Smooth muscle cell (in vitro differentiated cells): ENCODE measurements around the gene ZNF268. TPM values are rescaled to one million over a fixed set of nuclear protein-coding genes. Genes with fewer than 3 reads are reported as not detected.
"Not testable (repeated sequence)": the region's sequence is repeated elsewhere in the genome, so short reads cannot be mapped to it uniquely, and the experiment has no call there.

Experiments used
- DNase-seq: peaks from one replicate; lab custom pipeline; 2025; ENCODE audit not compliant: unreplicated experiment; lab: John Stamatoyannopoulos, UW
- H2AFZ ChIP-seq: fragments of 200-600 bp; sonication (generic); 2 replicates; pipeline ENCODE4 v1.6.0; 2016; ENCODE audit warnings: antibody characterized with exemption, low read depth, mild to moderate bottlenecking
- H3F3A ChIP-seq: fragments of 200-600 bp; sonication (generic); 2 replicates; pipeline ENCODE4 v1.6.0; 2017; ENCODE audit warnings: antibody characterized with exemption, low read depth
- H3K27ac ChIP-seq: fragments of 200-600 bp; sonication (generic); 2 replicates; pipeline ENCODE4 v1.5.1; 2016; ENCODE audit warnings: low read depth, mild to moderate bottlenecking
- H3K27me3 ChIP-seq: fragments of 200-600 bp; sonication (generic); 2 replicates; pipeline ENCODE4 v1.6.1; 2016; ENCODE audit warnings: low read depth, mild to moderate bottlenecking
- H3K36me3 ChIP-seq: fragments of 200-600 bp; sonication (generic); 2 replicates; pipeline ENCODE4 v1.5.1; 2016; ENCODE audit warnings: low read depth
- H3K4me1 ChIP-seq: fragments of 200-600 bp; sonication (generic); 2 replicates; pipeline ENCODE4 v1.5.1; 2016; ENCODE audit warnings: low read depth
- H3K4me2 ChIP-seq: fragments of 200-600 bp; sonication (generic); 2 replicates; pipeline ENCODE4 v1.6.0; 2016; ENCODE audit warnings: mild to moderate bottlenecking
- H3K4me3 ChIP-seq: fragments of 200-600 bp; sonication (generic); 2 replicates; pipeline ENCODE4 v1.5.1; 2016; ENCODE audit warnings: mild to moderate bottlenecking
- H3K79me2 ChIP-seq: fragments of 200-600 bp; sonication (generic); 2 replicates; pipeline ENCODE4 v1.6.0; 2016; ENCODE audit warnings: low read depth, mild to moderate bottlenecking
- H3K9ac ChIP-seq: fragments of 200-600 bp; sonication (generic); 2 replicates; pipeline ENCODE4 v1.6.0; 2016; ENCODE audit warnings: low read depth
- H3K9me3 ChIP-seq: fragments of 200-600 bp; sonication (generic); replicated peaks from 2 replicates; pipeline ENCODE4 v1.5.1; 2016; ENCODE audit warnings: low read depth
- H4K20me1 ChIP-seq: fragments of 200-600 bp; sonication (generic); 2 replicates; pipeline ENCODE4 v1.6.0; 2016; ENCODE audit warnings: low read depth
- whole genome bisulfite sequencing: methylation state at CpG from one replicate; pipeline ENCODE4 v1.1.7; 2016; ENCODE audit warnings: low lambda C conversion rate; 5-methylcytosine and 5-hydroxymethylcytosine counted together
- polyA plus RNA-seq: library from polyadenylated mRNA; unstranded; fragments of >200 nt; fragmentation: Nextera tagmentation; extraction: Ambion mirVana; gene quantifications from 2 replicates; pipeline ENCODE4 v1.2.1, GENCODE V29; 2016
- small RNA-seq: library from RNA; depleted of rRNA; stranded (forward); fragments of <200 nt; gene quantifications from one replicate; pipeline ENCODE3, GENCODE V24; 2014
- total RNA-seq: library from RNA; depleted of rRNA; stranded (reverse); fragments of >200 nt; gene quantifications from 2 replicates; pipeline ENCODE4 v1.2.3, GENCODE V29; 2014
- TF ChIP-seq, protein P1 (sequence below): fragments of 200-600 bp; sonication (generic); IDR thresholded peaks from 2 replicates; pipeline ENCODE4 v1.5.1; 2017; ENCODE audit warnings: borderline replicate concordance, mild to moderate bottlenecking, antibody characterized with exemption; ENCODE audit not compliant: insufficient read depth, poor library complexity, severe bottlenecking

Gene ZNF268
- total and polyA plus RNA-seq, 2 experiments from 2014 or later, result 9.4 to 37.2 TPM

DNA sequence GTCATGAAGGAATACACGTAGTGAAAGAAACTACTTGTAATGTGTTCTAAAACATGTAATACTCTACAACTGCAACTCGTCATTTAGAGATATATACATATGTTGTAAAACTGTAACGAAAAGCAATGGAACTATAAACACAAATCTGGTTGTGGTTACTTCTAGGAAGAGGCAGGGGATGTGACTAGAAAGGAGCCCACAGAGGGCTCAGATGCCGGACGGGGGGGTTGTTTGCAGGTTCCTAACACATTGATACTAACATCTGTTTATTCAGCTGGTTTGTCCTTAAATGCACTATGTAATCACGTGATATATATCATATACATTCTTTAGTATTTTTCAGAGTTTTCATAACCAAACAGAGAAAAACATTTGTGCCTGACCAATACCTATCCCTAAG, 70.4 kb downstream of the ZNF268 start:
- Histone ChIP-seq H3K27ac (no peak overlapping the region), H3F3A (no peaks in the 10 kb centered on the region), H3K79me2 (no peaks in the 10 kb centered on the region), H2AFZ (no peak overlapping the region), H3K36me3 (no peaks in the 10 kb centered on the region), H4K20me1 (no peaks in the 10 kb centered on the region), H3K27me3 (no peaks in the 10 kb centered on the region), H3K4me2 (no peak overlapping the region), H3K9me3 (no peaks in the 10 kb centered on the region), H3K9ac (no peak overlapping the region), H3K4me1 (no peaks in the 10 kb centered on the region), H3K4me3 (no peak overlapping the region)
- TF ChIP-seq, protein P1, sequence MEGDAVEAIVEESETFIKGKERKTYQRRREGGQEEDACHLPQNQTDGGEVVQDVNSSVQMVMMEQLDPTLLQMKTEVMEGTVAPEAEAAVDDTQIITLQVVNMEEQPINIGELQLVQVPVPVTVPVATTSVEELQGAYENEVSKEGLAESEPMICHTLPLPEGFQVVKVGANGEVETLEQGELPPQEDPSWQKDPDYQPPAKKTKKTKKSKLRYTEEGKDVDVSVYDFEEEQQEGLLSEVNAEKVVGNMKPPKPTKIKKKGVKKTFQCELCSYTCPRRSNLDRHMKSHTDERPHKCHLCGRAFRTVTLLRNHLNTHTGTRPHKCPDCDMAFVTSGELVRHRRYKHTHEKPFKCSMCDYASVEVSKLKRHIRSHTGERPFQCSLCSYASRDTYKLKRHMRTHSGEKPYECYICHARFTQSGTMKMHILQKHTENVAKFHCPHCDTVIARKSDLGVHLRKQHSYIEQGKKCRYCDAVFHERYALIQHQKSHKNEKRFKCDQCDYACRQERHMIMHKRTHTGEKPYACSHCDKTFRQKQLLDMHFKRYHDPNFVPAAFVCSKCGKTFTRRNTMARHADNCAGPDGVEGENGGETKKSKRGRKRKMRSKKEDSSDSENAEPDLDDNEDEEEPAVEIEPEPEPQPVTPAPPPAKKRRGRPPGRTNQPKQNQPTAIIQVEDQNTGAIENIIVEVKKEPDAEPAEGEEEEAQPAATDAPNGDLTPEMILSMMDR, result no peak
- WGBS, result 77% methylated on average over 6 of the region's 6 CpGs
- DNase-seq, result no peak

DNA sequence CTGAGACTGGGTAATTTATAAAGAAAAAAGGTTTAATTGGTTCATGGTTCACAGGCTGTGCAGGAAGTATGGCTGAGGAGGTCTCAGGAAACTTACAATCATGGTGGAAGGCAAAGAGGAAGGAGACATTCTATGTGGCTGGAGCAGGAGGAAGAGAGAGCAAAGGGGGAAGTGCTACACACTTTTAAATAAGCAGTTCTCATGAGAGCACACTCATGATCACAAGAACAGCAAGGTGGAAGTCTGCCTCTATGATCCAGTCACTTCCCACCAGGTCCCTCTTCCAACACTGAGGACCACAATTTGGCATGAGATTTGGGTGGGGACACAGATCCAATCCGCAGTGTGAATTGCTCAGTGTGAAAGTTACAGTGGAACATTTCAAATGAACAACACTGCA, 74.5 kb downstream of the ZNF268 start:
- not testable (repeated sequence) for H3K27ac ChIP-seq, H3K36me3 ChIP-seq, H3K79me2 ChIP-seq, H3F3A ChIP-seq, H3K4me2 ChIP-seq, H3K9ac ChIP-seq, H3K27me3 ChIP-seq, H3K9me3 ChIP-seq, H2AFZ ChIP-seq, H3K4me1 ChIP-seq, H3K4me3 ChIP-seq, H4K20me1 ChIP-seq, DNase-seq
- 24% methylated on average over 1 of the region's 1 CpG for WGBS

DNA sequence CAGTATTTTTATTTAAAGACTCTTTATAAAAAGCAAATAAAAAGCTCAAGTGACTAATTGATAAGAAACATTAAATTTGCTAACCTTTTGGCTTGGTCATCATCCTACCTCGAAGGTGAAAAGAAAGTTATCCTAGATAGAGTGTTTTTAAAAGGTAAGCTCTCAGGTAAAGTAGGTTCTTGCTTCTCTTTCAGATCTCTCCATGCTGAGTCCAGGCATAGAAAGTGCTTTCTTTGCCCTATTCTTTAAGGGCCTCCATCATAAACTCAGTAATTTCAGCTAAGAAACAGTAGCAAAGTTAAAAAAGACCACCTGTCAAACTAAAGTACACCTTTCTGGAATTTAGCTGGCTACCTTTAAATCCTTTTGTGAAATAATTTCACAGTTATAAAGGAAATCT, 75.0 kb downstream of the ZNF268 start:
- no peak overlapping the region for H3K27ac ChIP-seq
- no peaks in the 10 kb centered on the region for H3K27me3 ChIP-seq
- DNase-seq, result no peak
- no peaks in the 10 kb centered on the region for H3K79me2 ChIP-seq
- no peaks in the 10 kb centered on the region for H3K36me3 ChIP-seq
- no peak overlapping the region for H2AFZ ChIP-seq
- H3K4me3 ChIP-seq, result no peak overlapping the region
- WGBS, result 38% methylated on average over 1 of the region's 1 CpG
- no peak overlapping the region for H3K4me2 ChIP-seq
- no peaks in the 10 kb centered on the region for H3K4me1 ChIP-seq
- H4K20me1 ChIP-seq, result no peaks in the 10 kb centered on the region
- H3K9ac ChIP-seq, result no peak overlapping the region
- H3F3A ChIP-seq, result no peaks in the 10 kb centered on the region
- no peaks in the 10 kb centered on the region for H3K9me3 ChIP-seq
- TF ChIP-seq, protein P1, result no peak

DNA sequence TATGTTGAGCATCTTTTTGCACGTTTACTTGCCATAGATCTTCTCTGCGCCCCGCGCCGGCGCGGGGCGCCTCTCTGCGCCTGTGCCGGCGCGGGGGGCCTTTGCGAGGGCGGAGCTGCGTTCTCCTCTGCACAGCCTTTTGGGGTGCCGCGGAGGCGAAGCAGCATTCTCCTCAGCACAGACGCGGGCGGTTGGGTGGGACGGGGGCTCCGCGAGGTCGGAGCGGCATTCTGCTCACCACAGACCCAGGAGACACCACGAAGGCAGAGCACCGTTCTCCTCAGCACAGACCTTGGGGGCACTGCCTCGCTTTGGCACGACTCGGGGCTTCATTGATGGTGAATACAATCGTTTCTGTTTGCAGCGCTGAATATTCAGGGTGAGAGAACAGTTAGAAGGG, 82.9 kb downstream of the ZNF268 start:
- Histone ChIP-seq H3K27me3 (no peaks in the 10 kb centered on the region), H3K4me1 (no peaks in the 10 kb centered on the region), H4K20me1 (no peaks in the 10 kb centered on the region), H3K36me3 (no peaks in the 10 kb centered on the region), H3K9me3 (no peaks in the 10 kb centered on the region), H3K4me2 (no peak overlapping the region), H3F3A (no peaks in the 10 kb centered on the region), H3K27ac (no peak overlapping the region), H3K79me2 (no peaks in the 10 kb centered on the region), H3K9ac (no peak overlapping the region), H3K4me3 (no peak overlapping the region), H2AFZ (no peak overlapping the region)
- 88% methylated on average over 33 of the region's 33 CpGs for WGBS
- TF ChIP-seq, protein P1, result no peak
- DNase-seq, result no peak

Small RNA genes within 50 kb of the gene (small RNA-seq; reads per million reads assigned to genes)
- not detected for gene RF00019
- gene RNU6-717P, result not detected

Other genes starting within 250 kb of the ZNF268 start
- gene ZNF605, start 225.2 kb upstream of the ZNF268 start, total RNA-seq, result 9.7 and 13.9 TPM in 2 replicates
- 4.1 and 6.3 TPM in 2 replicates for gene ZNF605, start 225.2 kb upstream of the ZNF268 start, polyA plus RNA-seq
- 7.7 and 8.8 TPM in 2 replicates for gene ZNF26, start 195.1 kb upstream of the ZNF268 start, total RNA-seq
- 5.6 and 6.1 TPM in 2 replicates for gene ZNF26, start 195.1 kb upstream of the ZNF268 start, polyA plus RNA-seq
- gene ZNF84, start 144.0 kb upstream of the ZNF268 start, total RNA-seq, result 28.5 and 35.9 TPM in 2 replicates
- 12.1 and 16.5 TPM in 2 replicates for gene ZNF84, start 144.0 kb upstream of the ZNF268 start, polyA plus RNA-seq
- 24.5 and 30.9 TPM in 2 replicates for gene ZNF140, start 100.6 kb upstream of the ZNF268 start, total RNA-seq
- 13.8 and 20.9 TPM in 2 replicates for gene ZNF140, start 100.6 kb upstream of the ZNF268 start, polyA plus RNA-seq
- 0.90 and 1.2 TPM in 2 replicates for gene ZNF891, start 51.2 kb upstream of the ZNF268 start, total RNA-seq
- gene ZNF891, start 51.2 kb upstream of the ZNF268 start, polyA plus RNA-seq, result 0.25 and 0.30 TPM in 2 replicates
- gene ZNF10, start 50.9 kb upstream of the ZNF268 start, total RNA-seq, result 4.7 and 13.8 TPM in 2 replicates
- gene ZNF10, start 50.9 kb upstream of the ZNF268 start, polyA plus RNA-seq, result 2.9 and 4.2 TPM in 2 replicates
- not detected in 2 replicates for gene ANHX, start 54.4 kb downstream of the ZNF268 start, total RNA-seq
- gene ANHX, start 54.4 kb downstream of the ZNF268 start, polyA plus RNA-seq, result not detected in 2 replicates